GM19240 (cell line): ENCODE results near the gene SDHA.
"Not testable (repeated sequence)": the region's sequence is repeated elsewhere in the genome, so short reads cannot be mapped to it uniquely, and the experiment has no call there.

Source experiments
- DNase-seq: peaks from one replicate; pipeline ENCODE4 v3.0.0; 2011; ENCODE audit warnings: low spot score; ENCODE audit not compliant: insufficient read length

The SDHA gene

GRCh38 chr5:197031-197430, 21.1 kb upstream of the SDHA start:
- not testable (repeated sequence) for DNase-seq

DNA sequence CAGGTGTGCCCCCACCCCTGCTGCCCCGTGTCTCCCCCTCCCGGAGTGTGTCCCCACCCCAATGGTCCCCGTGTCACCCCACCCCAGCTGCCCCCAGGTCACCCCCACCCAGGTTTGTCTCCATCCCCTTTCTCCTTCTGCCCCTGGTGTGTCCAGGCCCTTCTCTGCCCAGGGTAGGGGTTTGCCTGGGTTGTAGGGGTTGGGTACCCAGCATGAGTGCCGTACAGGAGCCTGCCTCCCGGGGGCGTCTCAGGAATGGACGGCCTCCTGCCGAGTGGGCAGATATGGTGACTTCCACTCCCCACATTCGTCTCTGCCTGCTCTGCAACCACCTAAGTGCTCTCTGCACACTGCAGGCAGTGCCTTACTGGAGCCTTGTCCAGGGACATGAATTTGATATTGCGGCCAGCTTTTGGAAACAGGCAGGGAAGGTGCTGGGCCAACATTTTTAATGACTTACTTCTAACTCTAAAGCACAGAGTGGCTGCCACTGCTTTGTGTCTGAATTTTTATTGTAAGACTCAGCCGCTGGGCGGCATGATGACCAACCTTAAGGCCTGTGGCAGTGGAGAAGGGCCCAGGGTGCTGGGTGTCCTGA, 20.1 kb upstream of the SDHA start:
- DNase-seq, result no peak

DNA sequence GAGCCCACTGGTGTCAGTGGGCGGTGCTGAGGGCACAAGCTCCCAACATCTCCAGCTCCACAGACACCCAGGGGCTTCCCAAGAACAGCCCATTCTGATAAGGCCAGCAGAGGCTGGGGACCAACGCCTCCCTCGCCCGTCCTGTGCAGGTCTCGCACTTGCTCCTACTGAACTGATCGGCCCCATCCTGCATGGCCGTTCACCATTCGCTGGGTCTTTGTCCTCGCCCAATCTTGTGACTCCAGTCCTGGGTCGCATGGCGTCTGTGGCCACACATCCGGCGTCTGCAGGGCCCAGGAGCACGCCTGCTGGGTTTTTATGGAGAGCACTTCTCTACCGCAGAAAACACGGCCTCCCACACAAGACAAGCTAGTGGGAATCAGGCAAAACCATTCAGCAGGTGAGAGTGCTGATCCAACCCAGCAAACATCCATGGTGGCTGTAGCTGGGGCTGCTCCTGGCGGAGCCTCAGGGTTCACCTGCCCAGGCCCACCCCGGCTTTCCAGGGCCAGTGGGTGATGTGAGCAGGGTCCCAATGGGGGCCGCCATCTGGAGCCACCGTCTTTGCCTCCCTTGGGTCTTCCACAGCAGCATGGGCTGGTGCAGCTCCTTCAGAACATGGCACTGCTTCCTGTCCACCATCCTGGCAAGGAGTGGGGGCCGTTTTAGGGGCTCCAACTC, 19.5 kb upstream of the SDHA start:
- DNase-seq, result no peak

DNA sequence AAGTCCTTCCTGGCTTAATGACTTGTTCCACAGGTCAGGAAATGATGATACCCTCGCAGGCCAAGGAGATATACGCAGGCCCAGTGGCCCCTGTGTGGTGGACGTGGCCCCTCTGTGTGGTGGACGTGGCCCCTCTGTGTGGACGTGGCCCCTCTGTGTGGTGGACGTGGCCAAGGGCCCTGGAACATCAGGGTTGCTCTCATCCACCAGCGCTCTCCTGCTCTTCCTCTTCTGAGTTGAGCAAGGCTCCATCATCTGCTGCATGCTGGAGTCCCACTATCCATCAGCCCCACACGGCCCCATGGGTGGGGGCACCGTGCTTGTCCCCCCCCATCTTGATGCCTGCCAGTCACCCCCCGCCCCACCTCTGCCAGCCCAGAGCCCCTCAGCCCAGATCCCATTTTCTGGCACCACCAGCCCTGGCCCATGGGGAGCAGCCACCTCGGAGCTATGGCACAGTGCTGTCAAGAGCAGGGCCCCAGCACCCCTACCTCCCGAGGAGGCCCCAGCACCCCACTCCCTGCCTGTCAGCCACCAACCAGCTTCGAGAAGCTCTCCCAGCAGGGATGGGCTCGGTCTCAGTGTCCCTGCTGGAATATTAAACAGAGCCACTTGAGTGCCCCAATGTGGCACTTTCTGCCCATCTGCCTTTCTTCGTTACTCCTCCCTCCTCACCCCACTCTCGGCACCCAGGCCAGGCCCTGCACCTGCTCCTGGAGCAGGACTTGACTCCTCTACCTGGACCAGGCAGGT, 18.7 kb upstream of the SDHA start:
- DNase-seq, result no peak

DNA sequence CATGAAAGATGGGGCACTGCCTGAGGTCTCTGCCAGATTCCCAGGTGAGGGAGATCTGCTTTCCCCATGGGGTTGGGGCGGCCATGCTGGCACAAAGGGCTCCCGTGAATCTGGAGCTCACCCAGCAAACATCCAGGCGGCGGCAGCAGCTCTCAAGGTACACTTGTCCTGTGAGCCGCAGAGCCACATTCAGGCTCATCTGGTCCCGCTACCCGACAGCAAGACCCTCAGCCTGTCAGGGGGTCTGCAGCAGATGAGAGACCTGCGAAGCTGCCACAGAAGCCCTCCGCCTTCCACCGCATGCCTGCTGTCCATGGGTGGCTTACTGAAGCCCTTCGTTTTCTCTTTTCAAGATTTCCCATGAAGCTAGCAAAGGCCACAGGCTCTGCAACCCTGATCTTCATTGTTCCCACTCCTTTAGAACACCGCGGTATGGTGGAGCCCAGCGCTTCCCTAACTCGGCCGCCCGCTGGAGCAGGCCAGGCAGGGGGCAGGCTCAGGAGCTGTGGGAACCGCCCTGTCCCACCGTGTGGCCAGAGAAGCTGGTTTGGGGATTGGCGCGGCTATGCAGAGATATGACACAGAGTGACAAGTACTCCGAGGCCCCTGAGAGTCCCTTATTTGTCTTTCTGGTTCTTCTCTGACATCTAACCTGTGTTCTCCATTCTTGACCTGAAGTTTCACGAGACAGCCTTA, 18.0 kb upstream of the SDHA start:
- no peak for DNase-seq

- no peak for DNase-seq
Observed at GRCh38 chr5:200985-201384, 17.1 kb upstream of the SDHA start.

DNA sequence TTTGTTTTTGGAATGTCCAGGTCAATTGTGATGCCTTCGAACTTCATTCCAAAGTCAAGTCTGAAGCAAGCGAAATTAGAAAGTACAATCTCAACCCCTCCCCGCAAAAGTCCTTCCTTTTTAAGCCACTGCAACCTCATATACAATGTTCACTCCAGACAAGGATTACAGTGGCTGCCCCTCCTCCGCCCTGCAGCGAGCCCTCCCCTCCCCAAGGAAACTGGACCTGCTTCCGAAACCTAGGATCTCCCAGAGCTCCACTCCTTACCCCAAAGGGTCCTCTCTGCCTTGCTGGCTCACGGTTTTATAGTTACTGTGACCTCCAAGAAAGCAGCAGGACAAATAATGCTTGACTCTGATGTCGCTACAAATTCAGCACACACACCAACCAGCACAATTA, 16.4 kb upstream of the SDHA start:
- no peak for DNase-seq

- no peak for DNase-seq
Observed at GRCh38 chr5:203246-203930, 14.7 kb upstream of the SDHA start.

DNA sequence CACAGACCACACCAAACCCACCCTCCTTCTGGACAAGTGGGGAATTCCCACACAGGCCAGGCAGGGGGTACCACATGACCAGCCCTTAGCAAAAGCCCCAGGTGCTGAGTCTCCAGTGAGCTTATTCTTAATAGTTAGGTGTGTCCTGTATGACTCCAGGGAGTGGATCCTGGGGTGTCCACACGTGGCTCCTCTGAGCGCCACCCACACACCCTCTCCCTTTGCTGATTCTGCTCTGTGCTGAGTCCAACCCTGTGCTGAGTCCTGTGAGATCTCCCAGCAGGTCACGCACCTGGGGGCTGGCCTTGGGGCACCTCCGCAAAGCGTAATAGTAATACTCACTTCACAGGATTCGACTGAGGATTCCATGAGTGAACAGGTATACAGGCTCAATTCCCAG, 14.1 kb upstream of the SDHA start:
- no peak for DNase-seq

DNA sequence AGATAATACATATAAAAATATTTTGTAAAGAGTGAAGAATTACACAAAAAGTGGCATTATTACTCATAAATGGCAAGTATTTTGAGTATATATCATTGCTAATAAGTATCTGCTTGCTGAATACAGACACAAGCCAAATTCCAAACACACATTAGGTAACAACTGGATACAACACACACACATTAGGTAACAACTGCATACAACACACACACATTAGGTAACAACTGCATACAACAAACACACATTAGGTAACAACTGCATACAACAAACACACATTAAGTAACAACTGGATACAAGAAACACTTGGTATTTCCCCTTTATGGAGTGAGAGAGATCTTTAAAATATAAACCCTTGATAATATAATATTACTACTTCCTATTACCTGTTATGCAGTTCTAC, 13.7 kb upstream of the SDHA start:
- no peak for DNase-seq

- no peak for DNase-seq
Observed at GRCh38 chr5:204966-205670, 13.0 kb upstream of the SDHA start.

- no peak for DNase-seq
Observed at GRCh38 chr5:206406-206805, 11.7 kb upstream of the SDHA start.

- no peak for DNase-seq
Observed at GRCh38 chr5:206927-207536, 11.1 kb upstream of the SDHA start.

DNA sequence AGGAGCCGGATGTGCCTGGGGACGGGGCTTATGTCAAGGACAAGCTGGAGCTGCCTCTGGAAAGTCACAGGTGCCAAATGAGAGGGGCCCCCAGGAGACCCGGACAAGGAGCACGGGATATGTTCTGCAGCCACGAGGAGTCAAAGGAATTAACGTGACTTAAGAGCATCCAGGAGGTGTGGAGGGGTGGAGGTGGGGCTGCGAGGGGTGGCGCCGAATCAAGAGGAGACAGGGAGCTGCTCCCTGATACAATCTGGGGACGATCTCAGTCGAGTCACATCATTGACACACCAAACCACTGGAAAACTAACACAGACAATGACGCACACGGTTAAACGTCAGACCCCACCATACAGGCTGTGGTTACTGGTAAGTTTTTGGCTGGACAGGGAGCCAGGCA, 10.5 kb upstream of the SDHA start:
- DNase-seq, result no peak

GRCh38 chr5:208449-209114, 9.5 kb upstream of the SDHA start:
- no peak for DNase-seq

- DNase-seq, result no peak
Observed at GRCh38 chr5:213803-214395, 4.2 kb upstream of the SDHA start.

- not testable (repeated sequence) for DNase-seq
Observed at GRCh38 chr5:215256-215655, 2.9 kb upstream of the SDHA start.

DNA sequence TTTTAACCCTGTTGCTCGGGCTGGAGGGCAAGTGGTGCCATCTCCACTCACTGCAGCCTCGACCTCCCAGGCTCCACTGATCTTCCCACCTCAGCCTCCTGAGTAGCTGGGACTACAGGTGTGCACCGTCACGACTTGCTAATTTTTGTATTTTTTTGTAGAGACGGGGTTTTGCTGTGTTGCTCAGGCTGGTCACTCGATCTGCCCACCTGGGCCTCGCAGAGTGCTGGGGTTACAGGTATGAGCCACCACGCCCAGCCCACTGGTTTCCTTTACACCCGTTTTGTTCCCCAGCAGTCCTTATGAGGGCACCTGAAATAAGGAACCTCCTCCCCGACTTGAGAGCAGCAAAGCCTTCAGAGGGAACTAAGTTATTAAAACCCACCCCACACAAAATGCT, 2.0 kb upstream of the SDHA start:
- DNase-seq, result not testable (repeated sequence)

- DNase-seq, result no peak
Observed at GRCh38 chr5:218457-219291, 554 bp downstream of the SDHA start.
